Loucy (cell line): ENCODE data around the gene COMMD7.

Source experiments
- CTCF ChIP-seq: fragments of 200-600 bp; sonication (generic); conservative IDR thresholded peaks from 2 replicates; pipeline ENCODE4 v1.5.1; 2014; ENCODE audit warnings: mild to moderate bottlenecking, antibody characterized with exemption, low read length
- EZH2phosphoT487 ChIP-seq: fragments of 200-600 bp; IDR thresholded peaks from 2 replicates; pipeline ENCODE4 v1.6.1; 2018; ENCODE audit warnings: antibody characterized with exemption, mild to moderate bottlenecking, moderate library complexity, borderline replicate concordance

GRCh38 chr20:32751702-32752457 lies 8.6 kb upstream of the COMMD7 start:
- TF ChIP-seq CTCF (no peak), EZH2phosphoT487 (no peak)
